COLO668 (cell line): Measurements from ENCODE around the gene SBNO2.
A peak's percentile ranks its signal among the peaks of the same experiment; 100 is the strongest.
"Not testable (repeated sequence)": the region's sequence is repeated elsewhere in the genome, so short reads cannot be mapped to it uniquely, and the experiment has no call there.

ENCODE experiments used
- DNase-seq: peaks from one replicate; lab custom pipeline; 2025; ENCODE audit not compliant: unreplicated experiment; lab: John Stamatoyannopoulos, UW

The SBNO2 gene

GRCh38 chr19:1139126-1139525 is 34.9 kb downstream of the SBNO2 start:
- DNase-seq: no peak

DNA sequence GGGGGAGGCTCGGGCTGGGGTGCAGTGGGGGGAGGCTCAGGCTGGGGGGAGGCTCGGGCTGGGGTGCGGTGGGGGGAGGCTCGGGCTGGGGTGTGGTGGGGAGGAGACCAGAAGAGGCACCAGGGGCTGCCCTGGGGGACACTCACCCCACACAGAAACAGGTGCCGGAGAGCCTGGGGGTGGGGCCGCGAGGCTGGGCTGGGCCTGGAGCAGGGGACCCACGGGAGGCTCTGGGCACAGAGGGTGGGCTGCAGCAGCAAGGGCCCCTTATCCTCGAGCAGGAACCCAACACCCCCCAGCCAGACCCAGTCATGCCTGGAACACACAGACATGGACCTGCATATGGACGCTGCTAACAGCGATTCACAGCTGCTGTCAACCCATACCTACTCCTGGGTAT is 35.9 kb downstream of the SBNO2 start:
- DNase-seq: no peak

DNA sequence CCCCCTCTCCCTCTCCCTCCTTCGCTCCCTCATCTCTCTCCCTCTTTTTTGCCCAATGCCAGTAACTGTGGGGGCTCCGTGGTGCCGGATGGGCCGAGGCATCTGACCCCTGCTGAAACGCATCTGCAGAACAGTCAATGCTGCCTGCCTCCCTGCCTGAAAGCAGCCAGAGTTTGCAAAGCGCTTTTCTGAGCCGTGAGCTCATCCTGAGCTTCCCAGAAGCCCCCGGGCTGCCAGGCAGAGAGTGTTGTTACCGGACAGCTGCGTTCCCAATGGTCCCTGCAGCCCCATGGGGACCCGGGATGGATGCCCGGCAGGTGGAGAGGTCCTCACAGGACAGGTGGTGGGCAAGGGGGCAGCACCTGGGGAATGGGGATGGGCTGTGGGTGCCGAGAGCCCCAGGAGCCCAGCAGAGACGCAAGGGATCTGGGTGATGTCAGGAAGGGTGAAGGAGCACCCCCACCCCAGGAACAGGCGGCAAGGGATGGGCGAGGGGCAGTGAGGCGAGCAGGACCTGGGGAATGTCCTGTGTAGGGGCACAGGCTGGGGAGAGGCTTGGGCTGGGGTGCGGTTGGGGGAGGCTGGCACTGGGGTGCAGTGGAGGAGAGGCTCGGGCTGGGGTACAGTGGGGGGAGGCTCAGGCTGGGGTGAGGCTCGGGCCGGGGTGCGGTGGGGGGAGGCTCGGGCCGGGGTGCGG is 37.3 kb downstream of the SBNO2 start:
- DNase-seq: peak; percentile 29

- DNase-seq: peak; percentile 59
These were observed 37.9 kb downstream of the SBNO2 start for GRCh38 chr19:1136201-1136600.

DNA sequence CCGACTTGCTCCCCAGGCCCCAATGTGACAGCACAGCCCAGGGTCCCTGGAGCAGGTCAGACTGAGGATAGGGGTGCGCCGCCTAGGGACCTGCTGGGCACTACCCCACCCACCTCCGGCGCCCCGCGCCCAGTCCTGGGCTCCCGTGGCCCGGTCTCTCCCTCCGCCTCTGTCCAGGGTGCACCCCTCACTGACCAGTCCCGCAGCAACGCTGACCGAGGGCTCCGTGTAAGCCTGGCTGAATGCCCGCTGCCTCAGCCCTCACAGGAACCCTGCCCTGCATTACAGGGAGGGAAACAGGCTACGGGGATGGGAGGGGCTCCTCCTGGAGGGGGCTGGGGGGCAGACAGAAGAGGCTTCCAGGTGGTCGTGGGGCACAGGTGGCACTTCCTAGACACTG is 38.6 kb downstream of the SBNO2 start:
- no peak for DNase-seq

DNA sequence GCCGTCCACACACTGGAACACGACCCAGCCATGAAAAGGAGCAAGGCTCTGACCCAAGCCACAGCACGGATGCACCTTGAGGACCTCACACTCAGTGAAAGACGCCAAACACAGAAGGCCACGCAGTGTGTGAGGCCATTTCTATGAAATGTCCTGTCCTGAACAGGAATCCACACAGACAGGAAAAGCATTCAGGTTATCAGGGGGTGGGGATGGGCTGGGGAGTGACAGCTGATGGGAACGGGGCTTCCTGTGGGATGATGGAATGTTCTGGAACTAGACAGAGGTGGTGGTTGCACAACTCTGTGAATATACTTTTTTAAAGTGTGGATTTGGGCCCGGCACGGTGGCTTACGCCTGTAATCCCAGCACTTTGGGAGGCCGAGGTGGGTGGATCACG is 39.6 kb downstream of the SBNO2 start:
- no peak for DNase-seq

DNA sequence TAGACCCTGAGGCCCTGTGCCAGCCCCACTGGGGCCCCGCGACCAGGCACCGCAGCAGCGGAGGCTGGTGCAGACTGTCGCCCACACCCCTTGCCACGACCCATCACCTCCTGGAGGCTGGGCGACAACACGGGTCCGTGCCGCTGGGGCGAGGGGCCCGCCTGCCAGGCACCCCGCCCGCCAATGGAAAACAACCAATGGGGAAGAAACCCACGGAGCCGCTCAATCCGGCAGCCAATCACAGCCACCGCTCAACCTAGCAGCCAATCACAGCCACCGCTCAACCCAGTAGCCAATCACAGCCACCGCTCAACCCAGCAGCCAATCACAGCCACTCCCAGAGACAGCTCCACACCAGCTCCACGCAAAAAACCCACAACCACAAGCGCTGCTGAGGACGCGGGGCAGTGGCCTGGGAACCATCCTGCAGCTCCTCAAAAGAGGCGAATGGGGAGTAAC is 40.6 kb downstream of the SBNO2 start:
- no peak for DNase-seq

- no peak for DNase-seq
These were observed 41.3 kb downstream of the SBNO2 start for GRCh38 chr19:1132552-1133383.

GRCh38 chr19:1131718-1132551 is 42.1 kb downstream of the SBNO2 start:
- DNase-seq: peak; percentile 88

- DNase-seq: no peak
These were observed 43.0 kb downstream of the SBNO2 start for GRCh38 chr19:1130771-1131717.

DNA sequence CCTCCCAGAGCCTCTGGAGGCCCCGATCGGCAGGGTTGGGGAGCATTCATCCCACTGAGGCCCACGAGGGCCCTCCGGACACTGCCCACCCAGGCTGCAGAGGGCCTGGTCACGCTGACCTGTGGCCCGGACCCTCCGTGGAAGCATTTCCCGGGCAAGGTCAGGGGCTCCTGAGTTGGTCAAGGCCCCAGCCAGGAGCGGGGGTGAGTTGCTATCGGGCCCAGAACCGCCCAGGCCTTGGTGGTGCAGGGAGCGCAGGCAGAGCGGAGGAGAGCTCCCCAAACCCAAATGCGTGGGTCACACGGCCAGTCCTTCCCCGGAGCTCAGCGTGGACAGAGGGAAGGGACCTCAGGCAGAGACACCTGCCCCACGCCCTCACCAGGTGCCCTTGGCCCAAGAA is 44.5 kb downstream of the SBNO2 start:
- DNase-seq: no peak

DNA sequence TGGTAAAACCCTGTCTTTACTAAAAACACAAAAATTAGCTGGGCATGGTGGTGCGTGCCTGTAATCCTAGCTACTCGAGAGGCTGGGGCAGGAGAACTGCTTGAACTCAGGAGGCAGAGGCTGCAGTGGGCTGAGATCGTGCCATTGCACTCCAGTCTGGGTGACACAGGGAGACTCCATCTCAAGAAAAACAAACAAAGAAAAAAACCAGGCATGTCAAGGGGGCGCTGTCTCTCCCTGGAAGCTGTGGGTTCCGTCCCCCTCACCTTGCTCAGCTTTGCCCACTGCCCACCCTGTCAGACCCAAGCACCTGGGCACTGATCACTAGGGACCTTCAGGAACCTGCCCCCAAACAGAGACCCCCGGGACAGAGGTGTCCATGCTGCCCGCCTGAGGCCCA is 45.0 kb downstream of the SBNO2 start:
- DNase-seq: not testable (repeated sequence)

- DNase-seq: no peak
These were observed 46.0 kb downstream of the SBNO2 start for GRCh38 chr19:1128106-1128505.

- DNase-seq: no peak
These were observed 46.9 kb downstream of the SBNO2 start for GRCh38 chr19:1126984-1127760.

- DNase-seq: no peak
These were observed 48.2 kb downstream of the SBNO2 start for GRCh38 chr19:1125601-1126467.

GRCh38 chr19:1123885-1124677 is 50.0 kb downstream of the SBNO2 start:
- no peak for DNase-seq

DNA sequence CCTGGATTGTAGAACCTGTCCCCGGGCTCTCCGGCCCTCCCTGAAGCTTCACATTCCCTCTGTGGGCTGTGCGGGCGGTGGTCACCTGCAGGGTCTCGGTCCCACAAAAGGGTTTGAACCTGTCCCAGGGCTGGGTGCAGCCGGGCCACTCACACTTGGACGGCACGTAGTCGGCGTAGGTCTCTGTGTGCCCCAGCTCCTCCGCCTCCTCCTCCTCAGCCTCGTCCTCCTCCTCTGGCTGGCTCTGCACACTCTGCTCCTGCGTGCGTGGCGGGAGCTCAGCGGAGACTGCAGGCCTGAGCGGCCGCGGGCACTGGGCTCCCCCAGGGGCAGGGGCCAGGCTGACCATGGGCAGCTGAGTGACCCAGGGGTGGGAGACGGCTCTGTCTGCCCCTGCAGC is 50.7 kb downstream of the SBNO2 start:
- no peak for DNase-seq

DNA sequence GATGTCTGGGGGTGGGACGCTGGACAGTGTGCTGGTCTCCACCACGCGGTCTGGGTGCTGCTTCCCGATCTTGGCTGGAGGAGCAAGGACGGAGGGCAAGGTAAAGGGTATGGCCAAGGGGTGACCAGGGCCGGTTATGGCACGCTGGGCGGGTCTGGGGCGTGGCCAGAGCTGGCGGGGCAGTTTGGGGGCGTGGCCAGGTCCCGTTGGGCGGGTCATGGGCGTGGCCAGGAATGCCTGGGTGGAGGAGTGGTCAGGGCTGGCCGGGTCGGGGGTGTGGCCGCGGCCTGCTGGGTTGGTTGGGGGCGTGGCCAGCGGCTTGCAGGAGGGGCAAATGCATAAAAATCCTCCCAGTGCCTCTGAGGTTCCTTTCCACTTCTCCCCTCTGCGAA is 51.1 kb downstream of the SBNO2 start:
- peak; percentile 53 for DNase-seq
